Astrocyte of the cerebellum (primary cell): ENCODE measurements around the gene RFK.

Experiments used
- DNase-seq: peaks from one replicate; pipeline ENCODE4 v3.0.0-alpha.2; 2011; ENCODE audit warnings: low read depth
- H3K4me3 ChIP-seq: 2 replicates; pipeline ENCODE4 v1.5.1; 2011; ENCODE audit warnings: mild to moderate bottlenecking, low read depth, low read length, moderate library complexity
- in situ Hi-C: cut with HindIII; loops from 2 replicates; pipeline ENCODE4 v1.10.0; 2017; ENCODE audit warnings: low sequenced_read_pairs
- TF ChIP-seq, protein P1 (sequence below): IDR thresholded peaks from 2 replicates; pipeline ENCODE4 v1.5.1; 2012; ENCODE audit warnings: low read length, low read depth, moderate library complexity, mild to moderate bottlenecking; ENCODE audit errors: missing control alignments

RFK gene

DNA sequence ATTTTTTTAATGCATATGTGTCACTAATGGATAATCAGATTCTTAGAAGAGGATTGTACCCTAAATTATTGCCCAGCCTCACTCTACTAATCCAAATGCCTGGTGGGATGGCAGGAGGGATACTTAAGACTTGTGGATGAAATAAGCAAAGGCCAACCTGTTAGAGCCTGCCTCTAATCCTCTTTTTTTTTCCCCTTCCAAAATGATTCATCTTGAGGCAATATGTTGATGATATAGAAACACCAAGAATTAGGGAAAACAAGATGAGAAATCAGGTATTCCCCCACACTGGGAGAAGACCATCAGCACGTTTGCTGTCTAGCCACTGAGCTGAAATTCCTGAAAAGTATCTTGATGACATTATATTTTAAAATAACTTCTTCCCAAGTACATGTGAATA is 52.0 kb downstream of the RFK start:
- in situ Hi-C loops: no loop called here
- H3K4me3 ChIP-seq: no peak overlapping the region
- TF ChIP-seq, protein P1, sequence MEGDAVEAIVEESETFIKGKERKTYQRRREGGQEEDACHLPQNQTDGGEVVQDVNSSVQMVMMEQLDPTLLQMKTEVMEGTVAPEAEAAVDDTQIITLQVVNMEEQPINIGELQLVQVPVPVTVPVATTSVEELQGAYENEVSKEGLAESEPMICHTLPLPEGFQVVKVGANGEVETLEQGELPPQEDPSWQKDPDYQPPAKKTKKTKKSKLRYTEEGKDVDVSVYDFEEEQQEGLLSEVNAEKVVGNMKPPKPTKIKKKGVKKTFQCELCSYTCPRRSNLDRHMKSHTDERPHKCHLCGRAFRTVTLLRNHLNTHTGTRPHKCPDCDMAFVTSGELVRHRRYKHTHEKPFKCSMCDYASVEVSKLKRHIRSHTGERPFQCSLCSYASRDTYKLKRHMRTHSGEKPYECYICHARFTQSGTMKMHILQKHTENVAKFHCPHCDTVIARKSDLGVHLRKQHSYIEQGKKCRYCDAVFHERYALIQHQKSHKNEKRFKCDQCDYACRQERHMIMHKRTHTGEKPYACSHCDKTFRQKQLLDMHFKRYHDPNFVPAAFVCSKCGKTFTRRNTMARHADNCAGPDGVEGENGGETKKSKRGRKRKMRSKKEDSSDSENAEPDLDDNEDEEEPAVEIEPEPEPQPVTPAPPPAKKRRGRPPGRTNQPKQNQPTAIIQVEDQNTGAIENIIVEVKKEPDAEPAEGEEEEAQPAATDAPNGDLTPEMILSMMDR: no peak
- DNase-seq: no peak

DNA sequence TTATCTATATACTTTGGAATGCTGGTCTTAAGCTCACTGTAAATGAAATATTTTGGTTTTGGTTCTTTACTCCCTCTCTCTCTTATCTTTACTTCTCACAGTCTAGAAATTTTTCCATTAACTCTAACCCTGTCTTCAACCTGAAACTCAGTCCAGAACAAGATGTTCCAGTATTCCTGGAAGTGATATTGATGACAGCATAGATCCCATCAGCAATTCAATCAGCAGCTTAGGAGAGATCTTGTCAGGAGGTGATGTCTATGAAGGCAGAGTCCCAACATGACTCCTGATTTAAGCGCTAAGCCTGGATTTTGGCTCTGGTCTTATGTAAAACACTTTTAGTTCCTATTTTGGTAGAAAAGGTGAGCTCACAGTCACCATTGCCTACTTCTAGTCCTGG is 52.6 kb downstream of the RFK start:
- no peak overlapping the region for H3K4me3 ChIP-seq
- no peak for DNase-seq
- TF ChIP-seq, protein P1: no peak
- in situ Hi-C loops: no loop called here

DNA sequence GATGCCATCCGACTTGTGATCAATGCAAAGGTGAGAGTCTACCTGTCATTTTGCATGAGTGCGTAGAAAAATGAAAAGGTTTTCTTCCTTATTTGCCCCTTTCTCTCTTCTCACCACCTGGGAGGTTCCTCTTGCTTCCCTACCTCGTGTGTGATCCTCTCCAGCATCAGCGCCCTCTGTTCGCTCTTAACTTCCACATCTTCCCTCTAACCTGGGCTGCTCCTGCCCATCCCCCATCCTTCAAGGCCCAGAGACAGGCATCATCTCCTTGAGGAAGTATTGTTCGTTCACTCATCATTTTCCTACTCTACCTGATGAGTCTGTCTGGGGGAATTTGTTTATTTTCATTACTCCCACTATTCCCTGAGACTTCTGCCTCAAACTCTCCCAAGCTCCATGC is 55.8 kb downstream of the RFK start:
- in situ Hi-C loops: loop anchor here (5.0 kb wide), 1 partner anchor 44 kb away; no protein-coding TSS in a partner anchor
- no peak overlapping the region for H3K4me3 ChIP-seq
- TF ChIP-seq, protein P1: no peak
- no peak for DNase-seq

DNA sequence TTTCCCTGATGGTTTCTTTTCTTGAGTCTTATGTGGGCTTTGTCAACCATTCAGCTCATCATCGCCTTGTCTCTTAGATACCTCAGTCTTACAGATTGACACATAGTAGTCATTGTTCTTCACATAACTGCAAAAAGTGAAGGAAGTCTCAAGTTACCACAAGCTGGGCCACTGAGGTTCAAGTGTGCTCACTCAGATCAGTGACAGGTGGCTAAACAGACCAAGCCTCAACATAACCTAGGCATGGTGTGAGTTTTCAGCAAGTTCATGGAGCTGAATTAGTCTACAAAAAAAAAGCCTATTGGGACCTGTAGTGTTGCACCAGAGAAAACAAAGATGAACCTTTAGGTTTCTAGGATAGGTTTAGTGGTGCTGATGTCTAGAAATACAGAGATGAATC is 58.2 kb downstream of the RFK start:
- DNase-seq: no peak
- in situ Hi-C loops: loop anchor here (5.0 kb wide), 1 partner anchor 46 kb away; no protein-coding TSS in a partner anchor
- H3K4me3 ChIP-seq: no peak overlapping the region
- TF ChIP-seq, protein P1: no peak
